ENCODE results near the gene ELOVL2.
"Not testable (repeated sequence)": the region's sequence is repeated elsewhere in the genome, so short reads cannot be mapped to it uniquely, and the experiment has no call there.

The ELOVL2 gene

GRCh38 chr6:11018225-11018624 is 25.9 kb downstream of the ELOVL2 start:
- no peak for DNase-seq

DNA sequence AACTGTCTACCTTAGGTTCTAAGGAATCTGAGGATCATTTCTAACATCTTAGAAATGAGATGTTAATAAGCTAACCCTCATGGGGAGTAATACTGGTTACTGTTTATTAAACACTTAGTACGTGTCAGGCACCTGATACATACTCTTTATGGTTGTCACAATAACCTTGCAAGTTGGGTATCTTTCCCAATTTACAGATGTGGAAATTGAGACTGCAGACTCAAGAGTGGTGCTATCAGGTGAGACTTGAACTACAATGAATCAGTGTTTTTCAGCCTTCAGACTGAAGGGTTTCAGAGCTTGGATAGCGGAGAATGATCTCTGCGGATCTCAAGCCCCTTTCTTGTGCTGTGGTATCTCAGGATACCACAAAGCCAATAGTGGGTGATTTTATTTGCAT is 27.0 kb downstream of the ELOVL2 start:
- DNase-seq, result no peak

GRCh38 chr6:11016452-11016851 is 27.7 kb downstream of the ELOVL2 start:
- no peak for DNase-seq

GRCh38 chr6:11015102-11015501 is 29.0 kb downstream of the ELOVL2 start:
- no peak for DNase-seq

GRCh38 chr6:11013721-11014070 is 30.4 kb downstream of the ELOVL2 start:
- DNase-seq, result no peak

DNA sequence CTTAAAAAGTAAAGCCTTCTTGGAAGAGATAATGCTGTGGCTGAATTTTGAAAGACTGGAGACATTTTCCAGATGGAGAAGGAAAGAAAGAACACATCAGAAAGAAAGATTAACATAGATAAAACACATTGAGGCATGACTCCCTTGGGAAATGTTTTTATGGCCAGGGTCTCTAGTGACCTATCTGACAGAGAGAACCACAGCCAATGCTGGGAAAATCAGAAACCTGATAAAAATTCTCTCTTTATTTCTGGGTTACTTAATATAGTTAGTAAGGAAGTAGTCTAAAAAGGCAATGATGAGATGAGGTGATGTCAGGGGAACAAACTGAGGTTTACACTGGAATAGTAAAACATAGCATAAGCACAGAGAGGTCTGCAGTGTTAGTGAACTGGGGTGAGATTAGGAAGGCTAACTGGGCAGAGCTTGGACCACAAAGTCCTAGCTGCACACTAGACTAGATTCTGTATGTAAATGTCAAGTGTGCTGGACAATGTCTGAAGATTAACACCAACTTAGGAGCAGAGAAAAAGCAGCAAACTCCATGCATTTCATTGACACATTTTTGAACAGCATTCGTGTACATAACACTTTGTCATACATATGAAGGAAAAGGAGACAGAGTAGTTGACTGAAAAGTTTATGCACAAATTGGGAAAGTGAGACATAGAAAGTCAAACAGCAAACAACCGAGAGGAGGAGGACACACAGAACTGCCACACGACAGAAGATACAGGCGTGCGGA is 31.0 kb downstream of the ELOVL2 start:
- DNase-seq, result no peak

DNA sequence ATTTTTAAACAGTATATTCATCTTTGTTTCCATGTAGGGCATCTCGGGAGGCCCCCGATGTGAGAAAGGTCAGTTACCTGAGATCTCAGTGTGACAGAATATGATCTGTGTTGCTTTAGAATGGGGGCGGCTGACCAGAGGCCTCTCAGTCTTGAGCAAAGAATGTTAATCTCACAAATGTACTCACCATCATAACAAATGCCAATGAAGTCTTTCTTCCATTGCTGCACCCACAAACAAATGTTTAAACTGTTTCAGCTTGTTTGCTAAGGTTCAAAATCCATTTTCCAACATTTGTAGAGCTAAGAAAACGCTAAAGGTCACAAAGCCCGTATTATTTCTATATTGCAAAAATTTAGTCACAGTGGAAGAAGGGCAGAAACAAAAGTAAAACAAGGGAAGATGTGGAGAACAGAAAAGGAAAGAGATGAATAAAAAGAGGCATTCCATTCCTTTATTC is 31.8 kb downstream of the ELOVL2 start:
- DNase-seq, result no peak

- DNase-seq, result peak; percentile 29
Observed at GRCh38 chr6:11011787-11012234, 32.3 kb downstream of the ELOVL2 start.

GRCh38 chr6:11009353-11009752 is 34.8 kb downstream of the ELOVL2 start:
- DNase-seq, result no peak

DNA sequence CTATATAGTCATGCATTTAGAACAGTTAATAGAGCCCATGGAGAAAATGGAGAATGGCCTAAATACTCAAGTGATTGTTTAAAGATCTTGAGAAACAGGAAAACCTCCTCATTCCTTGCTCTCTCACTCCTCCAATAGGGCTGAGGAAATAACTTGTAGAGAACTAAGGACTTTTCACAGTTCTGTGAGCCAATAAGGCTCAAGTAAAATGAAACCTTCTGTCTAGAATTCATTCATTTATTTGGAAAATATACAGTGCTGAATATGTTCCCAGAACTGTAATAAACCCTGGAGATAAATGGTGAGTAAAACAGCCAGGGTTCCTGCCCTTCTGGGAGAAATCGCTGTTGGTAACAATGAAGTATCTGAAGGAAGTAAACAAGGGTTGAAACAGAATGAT is 35.3 kb downstream of the ELOVL2 start:
- DNase-seq, result no peak

DNA sequence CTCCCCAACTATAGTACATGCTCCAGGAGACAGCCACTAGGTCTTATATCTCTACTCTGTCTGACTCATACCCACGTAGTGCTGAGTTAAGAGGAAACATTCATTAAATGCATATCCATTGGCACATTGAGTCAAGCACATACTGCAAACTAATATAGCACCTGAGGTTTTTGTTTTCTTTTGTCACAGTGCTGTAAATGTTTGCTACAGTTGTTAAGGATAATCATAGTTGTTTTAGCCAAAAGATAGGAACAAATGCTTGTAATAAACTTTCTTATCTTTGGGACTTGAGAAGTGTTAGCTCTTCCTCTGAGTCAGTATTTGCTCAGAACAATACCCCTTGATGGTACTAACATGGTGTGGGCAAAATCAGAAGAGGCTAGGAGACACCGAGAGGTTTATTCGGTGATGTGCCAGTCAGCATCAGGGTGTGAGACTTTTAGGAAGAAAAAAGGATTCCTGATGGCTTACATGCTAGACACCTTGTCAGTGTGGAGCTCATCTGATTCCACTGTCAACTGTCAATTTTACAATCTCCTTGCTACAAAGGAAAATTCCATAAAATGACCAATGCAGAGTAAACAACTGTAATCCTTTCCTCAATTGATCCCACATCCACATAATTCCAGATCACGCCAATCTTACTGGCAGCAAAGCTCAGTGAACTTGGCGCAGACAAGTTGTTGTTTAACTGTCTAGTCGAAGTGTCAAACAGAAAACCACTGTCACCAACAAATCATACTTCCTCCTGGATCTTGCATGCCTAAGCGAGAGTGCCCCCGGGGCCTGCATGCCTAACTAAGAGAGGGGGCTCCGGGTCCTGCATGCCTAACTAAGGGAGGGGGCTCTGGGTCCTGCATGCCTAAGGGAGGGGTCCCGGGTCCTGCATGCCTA is 36.1 kb downstream of the ELOVL2 start:
- no peak for DNase-seq

DNA sequence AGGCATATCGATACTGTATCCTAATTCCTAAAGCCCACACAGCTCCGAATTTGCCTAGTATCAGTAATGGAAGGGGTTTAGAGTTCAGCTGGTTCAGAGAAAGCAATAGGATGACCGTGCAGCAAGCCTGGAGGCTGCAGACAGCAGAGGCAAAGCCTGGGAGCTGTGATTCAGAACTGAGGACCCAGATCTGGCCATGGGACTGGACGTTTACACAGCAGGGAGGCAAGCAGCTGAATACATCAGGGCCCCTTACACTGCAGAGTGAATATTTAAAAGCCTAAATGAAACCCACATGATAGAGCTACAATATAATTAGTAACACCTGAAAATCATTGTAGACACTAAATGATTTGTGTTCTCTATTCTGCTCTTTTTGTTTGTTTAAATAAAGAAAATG is 38.0 kb downstream of the ELOVL2 start:
- no peak for DNase-seq

DNA sequence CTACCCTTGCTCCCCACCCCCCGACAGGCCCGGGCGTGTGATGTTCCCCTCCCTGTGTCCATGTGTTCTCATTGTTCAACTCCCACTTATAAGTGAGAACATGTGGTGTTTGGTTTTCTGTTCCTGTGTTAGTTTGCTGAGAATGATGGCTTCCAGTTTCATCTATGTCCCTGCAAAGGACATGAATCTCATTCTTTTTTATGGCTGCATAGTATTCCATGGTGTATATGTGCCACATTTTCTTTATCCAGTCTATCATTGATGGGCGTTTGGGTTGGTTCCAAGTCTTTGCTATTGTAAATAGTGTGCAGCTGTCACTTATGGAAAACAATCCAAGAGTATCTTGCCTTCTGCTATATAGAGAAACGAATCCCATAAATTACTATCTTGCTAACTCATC is 40.8 kb downstream of the ELOVL2 start:
- DNase-seq, result not testable (repeated sequence)

DNA sequence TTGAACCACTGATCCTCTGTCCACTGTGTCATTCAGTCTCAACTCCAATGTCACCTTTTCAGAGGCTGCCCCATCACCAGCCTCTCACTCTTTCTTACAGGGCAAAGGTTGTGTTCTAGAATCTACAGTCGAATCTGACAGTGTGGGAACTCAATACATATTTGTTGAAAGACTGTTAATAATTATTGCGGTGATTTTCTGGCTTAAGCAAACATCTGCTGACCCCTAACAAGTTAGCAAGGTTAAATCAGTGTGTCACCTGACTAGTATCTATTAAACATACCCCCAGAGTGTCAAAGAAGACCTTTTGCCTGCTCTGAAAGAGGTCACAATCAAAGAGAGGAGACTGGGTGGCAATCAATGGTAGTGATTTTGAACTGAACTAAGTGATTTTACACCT is 41.9 kb downstream of the ELOVL2 start:
- DNase-seq, result no peak

DNA sequence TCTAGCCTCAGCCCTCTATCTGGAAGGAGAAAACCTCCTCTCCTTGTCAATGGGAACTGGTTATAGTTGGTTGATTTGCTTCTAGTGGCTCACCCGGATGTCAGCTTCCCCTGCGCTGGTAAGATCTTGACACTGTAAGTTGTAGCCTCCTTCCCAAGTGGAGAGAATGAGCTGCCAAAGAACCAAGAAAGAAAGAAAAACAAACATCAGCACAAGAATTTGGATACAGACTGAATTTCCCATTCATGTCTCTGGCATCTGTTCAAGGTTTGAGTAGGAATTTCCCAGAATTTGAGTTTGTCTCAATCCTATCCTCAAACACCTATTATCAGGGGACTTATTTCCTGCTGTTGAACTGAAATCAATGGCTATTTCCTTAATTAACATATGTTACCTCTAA is 44.1 kb downstream of the ELOVL2 start:
- DNase-seq, result no peak

DNA sequence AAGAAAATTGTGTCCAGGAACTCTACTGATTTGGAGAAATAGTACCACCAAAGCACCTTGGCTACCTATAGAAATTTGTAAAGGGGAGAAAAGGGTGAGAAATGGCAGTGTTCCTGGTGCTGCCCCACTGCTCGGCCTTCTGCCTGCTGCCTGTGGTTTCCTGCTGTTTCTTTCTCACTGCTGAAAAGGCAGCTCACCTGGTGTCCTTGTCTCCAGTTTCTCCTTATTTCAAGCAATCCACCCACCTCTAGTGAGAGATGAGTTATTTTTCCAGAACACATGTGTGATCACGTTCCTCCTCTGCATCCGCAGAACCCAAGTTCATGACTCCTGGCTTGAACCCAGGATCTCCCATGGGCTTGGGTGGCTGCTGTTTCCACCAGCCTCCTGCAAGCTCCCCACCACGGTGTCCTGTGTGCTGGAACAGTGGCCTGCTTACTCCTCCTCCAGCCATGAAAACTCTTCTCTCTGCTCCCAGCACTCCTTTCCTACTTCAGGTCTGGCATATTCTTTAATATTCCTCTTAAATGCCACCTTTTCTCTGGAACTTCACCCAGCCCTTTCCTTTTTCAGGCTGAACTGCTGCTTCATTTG is 48.9 kb downstream of the ELOVL2 start:
- DNase-seq, result no peak

GRCh38 chr6:10993896-10994295 is 50.2 kb downstream of the ELOVL2 start:
- no peak for DNase-seq

GRCh38 chr6:10991115-10991514 is 53.0 kb downstream of the ELOVL2 start:
- peak; percentile 79 for DNase-seq

DNA sequence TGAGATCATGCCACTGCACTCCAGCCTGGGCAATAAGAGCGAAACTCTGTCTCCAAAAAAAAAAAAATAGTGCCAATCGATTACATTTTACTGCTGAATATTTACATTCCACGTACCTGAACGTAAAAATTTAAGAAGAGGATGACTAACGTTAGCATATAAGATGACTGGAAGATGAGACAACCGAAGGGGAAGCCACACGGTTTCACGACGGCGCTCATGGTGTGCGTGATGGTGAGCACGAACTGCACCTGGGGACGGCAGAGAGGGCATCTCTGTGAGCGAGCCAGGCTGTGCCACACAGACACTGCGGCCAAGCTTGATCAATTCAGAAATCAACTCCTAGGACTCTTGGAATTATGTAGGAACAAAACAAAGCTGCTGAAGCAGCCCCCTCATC is 54.5 kb downstream of the ELOVL2 start:
- no peak for DNase-seq

- DNase-seq, result not testable (repeated sequence)
Observed at GRCh38 chr6:10984959-10985358, 59.1 kb downstream of the ELOVL2 start.

DNA sequence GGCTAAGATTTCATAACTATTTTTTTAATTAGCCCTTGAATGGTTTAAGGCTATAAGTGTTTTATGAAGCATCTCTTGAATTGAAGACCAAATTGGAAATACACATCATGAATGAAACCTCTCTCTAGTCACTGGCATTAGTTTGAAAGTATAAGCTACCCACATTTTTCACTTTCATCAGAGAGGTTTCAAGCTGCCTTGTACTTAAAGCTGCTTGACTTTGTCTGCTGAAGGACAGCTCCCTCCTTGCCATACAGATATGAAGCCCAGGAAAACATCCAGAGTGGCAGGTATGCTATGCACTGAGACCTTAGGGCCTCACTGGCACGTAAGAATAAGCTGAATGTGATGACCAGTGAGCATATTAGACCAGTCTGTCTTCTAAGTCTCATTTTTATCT is 62.7 kb downstream of the ELOVL2 start:
- no peak for DNase-seq

- no peak for DNase-seq
Observed at GRCh38 chr6:10979603-10980002, 64.5 kb downstream of the ELOVL2 start.

DNA sequence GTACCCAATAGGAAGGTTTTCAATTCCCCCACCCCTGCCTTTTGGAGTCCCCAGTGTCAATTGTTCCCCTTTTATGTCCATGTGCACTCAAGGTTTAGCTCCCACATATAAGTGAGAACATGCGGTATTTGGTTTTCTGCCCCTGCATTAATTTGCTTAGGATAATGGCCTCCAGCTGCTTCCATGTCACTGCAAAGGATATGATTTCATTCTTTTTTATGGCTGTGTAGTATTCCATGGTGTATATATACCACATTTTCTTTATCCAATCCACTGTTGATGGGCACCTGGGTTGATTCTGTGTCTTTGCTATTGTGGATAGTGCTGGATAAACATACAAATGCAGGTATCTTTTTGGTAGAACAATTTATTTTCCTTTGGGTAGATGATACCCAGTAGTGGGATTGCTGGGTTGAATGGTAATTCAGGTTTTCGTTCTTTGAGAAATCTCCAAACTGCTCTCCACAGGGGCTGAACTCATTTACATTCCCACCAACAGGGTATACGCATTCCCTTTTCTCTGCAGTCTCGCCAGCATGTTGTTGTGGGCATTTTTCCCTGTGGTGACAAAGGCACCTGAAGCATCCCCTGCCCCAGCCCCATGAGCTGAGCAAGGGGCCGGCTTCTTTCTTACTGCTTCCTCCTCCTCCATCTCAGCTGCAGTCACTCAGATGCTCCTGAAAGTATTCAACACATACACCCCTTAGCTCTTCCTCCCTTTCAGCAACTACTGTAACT is 66.7 kb downstream of the ELOVL2 start:
- no peak for DNase-seq
